GM12878 (cell line): ENCODE data around the gene DIO3. TPM values are rescaled to one million over a fixed set of nuclear protein-coding genes. Genes with fewer than 3 reads are reported as not detected.
"Not testable (repeated sequence)": the region's sequence is repeated elsewhere in the genome, so short reads cannot be mapped to it uniquely, and the experiment has no call there.

Experiments
- ATAC-seq: fragments of 200-7000 bp; cut with Tn5 transposase; 3 replicates; pipeline ENCODE4 v1.9.1; 2020; ENCODE audit warnings: mild to moderate bottlenecking, moderate library complexity
- BruUV-seq: library from RNA; stranded (reverse); fragments of 400-500 nt; replicated peaks from 2 replicates; lab custom pipeline; 2021; lab: Mats Ljungman, UMichigan
- CTCF ChIA-PET: fragments of 300-600 bp; sonication (Branson Sonifier 250); formaldehyde crosslinking; extraction: SDS; loops from one replicate; lab custom pipeline; 2021; ENCODE audit warnings: inconsistent platforms; lab: Yijun Ruan, JAX
- POLR2A ChIA-PET: fragments of 350-600 bp; formaldehyde crosslinking; extraction: SDS; loops from one replicate; lab custom pipeline; 2021; ENCODE audit warnings: inconsistent platforms; lab: Charles Lee
- RAD21 ChIA-PET: fragments of 300-600 bp; sonication (Branson Sonifier 250); formaldehyde crosslinking; loops from one replicate; lab custom pipeline; 2023; ENCODE audit warnings: antibody characterized with exemption; ENCODE audit not compliant: unreplicated experiment; lab: Charles Lee
- SMC1A ChIA-PET: fragments of 300-600 bp; sonication (Branson Sonifier 250); formaldehyde crosslinking; loops from one replicate; lab custom pipeline; 2023; ENCODE audit not compliant: unreplicated experiment, uncharacterized antibody; lab: Charles Lee
- DNase-seq: peaks from one replicate; pipeline ENCODE4 v3.0.0-alpha.2; 2011; ENCODE audit warnings: low read depth, low spot score
- FAIRE-seq: peaks from 3 replicates; lab custom pipeline; 2011; peaks lifted over from hg19 to GRCh38; lab: Jason Lieb, UNC
- H2AFZ ChIP-seq: 2 replicates; pipeline ENCODE4 v1.6.0; 2011; ENCODE audit warnings: low read depth, low read length, control low read depth; ENCODE audit not compliant: control insufficient read depth
- H3K27ac ChIP-seq: 2 replicates; pipeline ENCODE4 v1.5.1; 2011; ENCODE audit warnings: control low read depth; ENCODE audit not compliant: control insufficient read depth, insufficient read depth
- H3K27me3 ChIP-seq, 2 experiments: replicated peaks in 1 of 2; 2 replicates each; pipeline versions ENCODE4 v1.6.0 to v1.6.1; 2011; ENCODE audit warnings: low read length in 1 of 2; ENCODE audit not compliant: control insufficient read depth in 2 of 2, insufficient read depth in 2 of 2
- H3K36me3 ChIP-seq, 2 experiments: 2 replicates each; pipeline ENCODE4 v1.5.1; 2011; ENCODE audit warnings: low read length in 1 of 2; ENCODE audit not compliant: control insufficient read depth in 2 of 2, insufficient read depth in 2 of 2
- H3K4me1 ChIP-seq: 2 replicates; pipeline ENCODE4 v1.6.1; 2011; ENCODE audit warnings: mild to moderate bottlenecking, low read length, moderate library complexity, mixed read lengths; ENCODE audit not compliant: control insufficient read depth, insufficient read depth
- H3K4me2 ChIP-seq: 2 replicates; pipeline ENCODE4 v1.6.0; 2011; ENCODE audit warnings: control low read depth; ENCODE audit not compliant: control insufficient read depth, insufficient read depth
- H3K4me3 ChIP-seq: fragments of 200-600 bp; sonication (generic); 2 replicates; pipeline ENCODE4 v1.5.1; 2016
- H3K79me2 ChIP-seq: 2 replicates; pipeline ENCODE4 v1.6.0; 2011; ENCODE audit warnings: low read length; ENCODE audit not compliant: control insufficient read depth, insufficient read depth
- H3K9ac ChIP-seq: 2 replicates; pipeline ENCODE4 v1.8.0; 2011; ENCODE audit warnings: low read length, control low read depth, mixed read lengths; ENCODE audit not compliant: control insufficient read depth, insufficient read depth
- H3K9me3 ChIP-seq: replicated peaks from 3 replicates; pipeline ENCODE4 v1.5.1; 2011; ENCODE audit warnings: mild to moderate bottlenecking, low read length; ENCODE audit not compliant: control insufficient read depth, insufficient read depth
- H4K20me1 ChIP-seq: 2 replicates; pipeline ENCODE4 v1.6.0; 2011; ENCODE audit not compliant: control insufficient read depth, insufficient read depth
- ASH2L ChIP-seq: fragments of 300-600, 200-600 bp; sonication (generic); IDR thresholded peaks from 2 replicates; pipeline ENCODE4 v1.6.1; 2017; ENCODE audit warnings: low read depth, mild to moderate bottlenecking, borderline replicate concordance
- BCL3 ChIP-seq: IDR thresholded peaks from 2 replicates; pipeline ENCODE4 v1.6.1; 2011; ENCODE audit warnings: borderline replicate concordance, low read depth, mild to moderate bottlenecking, moderate library complexity, low read length; ENCODE audit not compliant: insufficient read depth, poor library complexity, severe bottlenecking
- BRCA1 ChIP-seq: IDR thresholded peaks from 2 replicates; pipeline ENCODE4 v1.6.1; 2011; ENCODE audit warnings: low read depth, low read length, improper control_type of control experiment
- KAT2A ChIP-seq: conservative IDR thresholded peaks from 2 replicates; pipeline ENCODE4 v1.6.1; 2011; ENCODE audit warnings: low read depth, low read length; ENCODE audit not compliant: control insufficient read depth
- MLLT1 ChIP-seq: fragments of 450-650 bp; IDR thresholded peaks from 2 replicates; pipeline ENCODE4 v1.6.1; 2016; ENCODE audit warnings: mild to moderate bottlenecking
- NFXL1 ChIP-seq: fragments of 450-650 bp; IDR thresholded peaks from 2 replicates; pipeline ENCODE4 v1.6.1; 2017; ENCODE audit warnings: antibody characterized with exemption, mild to moderate bottlenecking, borderline replicate concordance
- NR2C2 ChIP-seq: IDR thresholded peaks from 2 replicates; pipeline ENCODE4 v1.6.1; 2011; ENCODE audit warnings: borderline replicate concordance, low read depth; ENCODE audit not compliant: control insufficient read depth, insufficient read length
- REST ChIP-seq: IDR thresholded peaks from 2 replicates; pipeline ENCODE4 v1.6.1; 2012; ENCODE audit warnings: mild to moderate bottlenecking, low read depth, low read length
- TCF12 ChIP-seq: IDR thresholded peaks from 2 replicates; pipeline ENCODE4 v1.6.1; 2011; ENCODE audit warnings: low read depth, mild to moderate bottlenecking, low read length
- WGBS: methylation state at CpG from one replicate; pipeline ENCODE4 v1.1.6; 2016; ENCODE audit warnings: low lambda C conversion rate; ENCODE audit not compliant: insufficient replicate concordance, insufficient coverage; ENCODE audit errors: missing lambda C conversion rate; 5-methylcytosine and 5-hydroxymethylcytosine counted together
- in situ Hi-C: fragments of 300-500 bp; cut with MboI; formaldehyde crosslinking; loops from 9 replicates; pipeline ENCODE4 v1.14.3; 2018; ENCODE audit warnings: mixed read lengths
- intact Hi-C: fragments of 100-400 bp; cut with micrococcal nuclease; formaldehyde crosslinking; loops from one replicate; pipeline ENCODE4 v1.14.2; 2022; ENCODE audit not compliant: unreplicated experiment
- polyA plus RNA-seq, 11 experiments: library from polyadenylated mRNA; depleted of rRNA in 4 of 11; unstranded in 6 of 11; stranded (reverse) in 5 of 11; fragments of >200 nt; fragmentation: Nextera tagmentation in 4 of 11; fragmentation: Illumina TruSeq in 1 of 11; extraction: Ambion mirVana in 4 of 11; extraction: Trizol in 1 of 11; gene quantifications; 1 replicate in 1 of 11; 2 replicates in 10 of 11; pipeline versions ENCODE4 v1.2.1 to v1.2.3, GENCODE V29; 2011 to 2016; ENCODE audit warnings: inconsistent platforms in 2 of 11, missing spikeins in 2 of 11, low read depth in 1 of 11
- total RNA-seq, 4 experiments: library from RNA; depleted of rRNA in 3 of 4; stranded (reverse); fragments of >200 nt in 3 of 4; fragmentation: Illumina TruSeq in 1 of 4; extraction: Trizol in 1 of 4; gene quantifications; 2 replicates each; pipeline versions ENCODE4 v1.2.1 to v1.2.3, GENCODE V29; 2013 to 2021

The DIO3 gene
- total and polyA plus RNA-seq, 10 of the 15 experiments (the other 5 are each of a cell fraction or from before 2014, with no cell fraction given), result not detected

GRCh38 chr14:101555669-101556043, 5.6 kb upstream of the DIO3 start:
- DNase-seq, H4K20me1 ChIP-seq, RAD21 ChIA-PET, ATAC-seq, H3K4me1 ChIP-seq, FAIRE-seq, H3K9ac ChIP-seq, H3K27ac ChIP-seq, H3K79me2 ChIP-seq, in situ Hi-C loops, H3K36me3 ChIP-seq, H2AFZ ChIP-seq, CTCF ChIA-PET, H3K4me2 ChIP-seq, SMC1A ChIA-PET, intact Hi-C loops, H3K4me3 ChIP-seq, H3K9me3 ChIP-seq, BruUV-seq, H3K27me3 ChIP-seq, POLR2A ChIA-PET: not testable (repeated sequence)
- TF ChIP-seq BCL3, result peak; percentile 38
- WGBS, result 31% methylated on average over 5 of the region's 5 CpGs

GRCh38 chr14:101556131-101556530, 5.2 kb upstream of the DIO3 start:
- Histone ChIP-seq H3K27ac (no peak overlapping the region), H3K9me3 (no peaks in the 10 kb centered on the region; the same call in 2 of the 3 replicates), H3K4me2 (no peak overlapping the region), H3K36me3 (no peaks in the 10 kb centered on the region), H3K4me1 (no peaks in the 10 kb centered on the region), H4K20me1 (no peaks in the 10 kb centered on the region), H3K27me3 (no peaks in the 10 kb centered on the region), H3K9ac (no peak overlapping the region), H3K79me2 (no peaks in the 10 kb centered on the region), H2AFZ (no peak overlapping the region), H3K4me3 (no peak overlapping the region)
- no TSS peak for BruUV-seq
- 29% methylated on average over 10 of the region's 10 CpGs for WGBS
- CTCF ChIA-PET, result no interaction called here
- POLR2A ChIA-PET, result no interaction called here
- in situ Hi-C loops, result no loop called here
- DNase-seq (no peak), ATAC-seq (no peak), FAIRE-seq (no peak)
- intact Hi-C loops, result no loop called here
- RAD21 ChIA-PET, result no interaction called here
- SMC1A ChIA-PET, result no interaction called here
- no peak for TF ChIP-seq MLLT1
- no peak for TF ChIP-seq BRCA1
- no peak for TF ChIP-seq TCF12
- no peak for TF ChIP-seq NFXL1
- TF ChIP-seq ASH2L, result no peak
- TF ChIP-seq KAT2A, result no peak
- no peak for TF ChIP-seq NR2C2
- TF ChIP-seq REST, result no peak
